GM20431 (cell line): ENCODE results near the gene APPBP2.

ENCODE experiments used
- in situ Hi-C: fragments of 300-500 bp; cut with MseI, MboI; formaldehyde crosslinking; loops from one replicate; pipeline ENCODE4 v1.15.0; 2020; ENCODE audit warnings: low sequenced_read_pairs; ENCODE audit not compliant: unreplicated experiment

APPBP2 gene

GRCh38 chr17:60412701-60413100 lies 113.3 kb downstream of the APPBP2 start:
- in situ Hi-C loops = loop anchor here (25.0 kb wide), 1 partner anchor 225 kb away; no protein-coding TSS in a partner anchor

- in situ Hi-C loops = loop anchor here (25.0 kb wide), 1 partner anchor 227 kb away; no protein-coding TSS in a partner anchor
These were observed 116.0 kb downstream of the APPBP2 start for GRCh38 chr17:60410001-60410400.

GRCh38 chr17:60406887-60407286 lies 119.2 kb downstream of the APPBP2 start:
- in situ Hi-C loops = loop anchor here (25.0 kb wide), 1 partner anchor 230 kb away; no protein-coding TSS in a partner anchor

GRCh38 chr17:60403962-60404361 lies 122.1 kb downstream of the APPBP2 start:
- in situ Hi-C loops = loop anchor here (25.0 kb wide), 1 partner anchor 233 kb away; no protein-coding TSS in a partner anchor

- in situ Hi-C loops = loop anchor here (25.0 kb wide), 1 partner anchor 234 kb away; no protein-coding TSS in a partner anchor
These were observed 122.6 kb downstream of the APPBP2 start for GRCh38 chr17:60403523-60403810.

GRCh38 chr17:60401819-60402218 lies 124.2 kb downstream of the APPBP2 start:
- in situ Hi-C loops = loop anchor here (25.0 kb wide), 1 partner anchor 235 kb away; no protein-coding TSS in a partner anchor

- in situ Hi-C loops = no loop called here
These were observed 127.6 kb downstream of the APPBP2 start for GRCh38 chr17:60398227-60398959.

GRCh38 chr17:60396412-60396811 lies 129.6 kb downstream of the APPBP2 start:
- in situ Hi-C loops = no loop called here

GRCh38 chr17:60395508-60396065 lies 130.5 kb downstream of the APPBP2 start:
- in situ Hi-C loops = no loop called here

GRCh38 chr17:60393840-60394723 lies 132.0 kb downstream of the APPBP2 start:
- in situ Hi-C loops = no loop called here
